ENCODE data around the gene POLR1C.
"Not testable (repeated sequence)": the region's sequence is repeated elsewhere in the genome, so short reads cannot be mapped to it uniquely, and the experiment has no call there.

Gene POLR1C, protein sequence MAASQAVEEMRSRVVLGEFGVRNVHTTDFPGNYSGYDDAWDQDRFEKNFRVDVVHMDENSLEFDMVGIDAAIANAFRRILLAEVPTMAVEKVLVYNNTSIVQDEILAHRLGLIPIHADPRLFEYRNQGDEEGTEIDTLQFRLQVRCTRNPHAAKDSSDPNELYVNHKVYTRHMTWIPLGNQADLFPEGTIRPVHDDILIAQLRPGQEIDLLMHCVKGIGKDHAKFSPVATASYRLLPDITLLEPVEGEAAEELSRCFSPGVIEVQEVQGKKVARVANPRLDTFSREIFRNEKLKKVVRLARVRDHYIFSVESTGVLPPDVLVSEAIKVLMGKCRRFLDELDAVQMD

DNA sequence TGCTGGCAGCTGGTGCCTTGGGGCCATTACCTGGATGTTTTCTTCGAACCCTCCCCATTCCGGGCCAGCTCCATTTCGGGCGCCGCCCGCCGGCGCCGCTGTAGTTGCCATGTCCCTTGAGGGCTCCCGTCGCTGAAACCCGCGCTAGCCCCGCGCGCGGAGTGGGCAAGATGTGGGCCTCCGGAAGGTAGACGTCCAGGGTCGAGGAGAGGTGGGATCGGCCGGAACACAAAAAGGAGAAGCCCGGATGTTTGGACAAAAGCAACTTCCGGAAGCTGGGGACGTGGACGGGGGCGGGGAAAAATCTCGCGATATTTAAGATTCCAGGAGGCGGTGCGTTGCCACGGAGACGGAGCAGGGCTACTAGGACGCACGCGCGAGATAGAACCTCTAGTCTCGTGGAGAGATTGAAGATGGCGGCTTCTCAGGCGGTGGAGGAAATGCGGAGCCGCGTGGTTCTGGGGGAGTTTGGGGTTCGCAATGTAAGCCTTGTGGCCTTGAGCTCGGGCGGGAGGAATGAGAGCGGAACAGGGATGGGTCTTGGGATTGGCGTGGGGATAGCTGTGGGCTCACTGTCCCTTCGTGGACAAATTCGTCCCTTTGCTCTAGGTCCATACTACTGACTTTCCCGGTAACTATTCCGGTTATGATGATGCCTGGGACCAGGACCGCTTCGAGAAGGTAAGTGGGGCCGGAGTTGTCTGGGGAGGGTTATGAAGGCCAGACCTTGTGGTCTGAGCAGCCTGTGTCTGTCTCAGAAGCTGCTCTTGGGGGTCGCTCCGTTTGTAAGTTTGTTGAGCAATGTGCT, at the start of gene POLR1C, which contains the start of gene YIPF3:
Gene POLR1C, plus strand, starts transcription at position 393 of the 808 bp plus-strand sequence. Its CDS starts 21 bp downstream, at position 414.
Gene YIPF3, minus strand, starts transcription at position 230 of the 808 bp plus-strand sequence. Its CDS starts 119 bp downstream, at position 111.
- TF ChIP-seq ZFX (IDR thresholded peaks at IDR 0.05; ENCODE audit: borderline replicate concordance) = no peak
- TF ChIP-seq, protein P1, sequence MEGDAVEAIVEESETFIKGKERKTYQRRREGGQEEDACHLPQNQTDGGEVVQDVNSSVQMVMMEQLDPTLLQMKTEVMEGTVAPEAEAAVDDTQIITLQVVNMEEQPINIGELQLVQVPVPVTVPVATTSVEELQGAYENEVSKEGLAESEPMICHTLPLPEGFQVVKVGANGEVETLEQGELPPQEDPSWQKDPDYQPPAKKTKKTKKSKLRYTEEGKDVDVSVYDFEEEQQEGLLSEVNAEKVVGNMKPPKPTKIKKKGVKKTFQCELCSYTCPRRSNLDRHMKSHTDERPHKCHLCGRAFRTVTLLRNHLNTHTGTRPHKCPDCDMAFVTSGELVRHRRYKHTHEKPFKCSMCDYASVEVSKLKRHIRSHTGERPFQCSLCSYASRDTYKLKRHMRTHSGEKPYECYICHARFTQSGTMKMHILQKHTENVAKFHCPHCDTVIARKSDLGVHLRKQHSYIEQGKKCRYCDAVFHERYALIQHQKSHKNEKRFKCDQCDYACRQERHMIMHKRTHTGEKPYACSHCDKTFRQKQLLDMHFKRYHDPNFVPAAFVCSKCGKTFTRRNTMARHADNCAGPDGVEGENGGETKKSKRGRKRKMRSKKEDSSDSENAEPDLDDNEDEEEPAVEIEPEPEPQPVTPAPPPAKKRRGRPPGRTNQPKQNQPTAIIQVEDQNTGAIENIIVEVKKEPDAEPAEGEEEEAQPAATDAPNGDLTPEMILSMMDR (IDR thresholded peaks at IDR 0.05) = no peak
- H3K27ac ChIP-seq = peak within 1 kb of the TSS; percentile 68

DNA sequence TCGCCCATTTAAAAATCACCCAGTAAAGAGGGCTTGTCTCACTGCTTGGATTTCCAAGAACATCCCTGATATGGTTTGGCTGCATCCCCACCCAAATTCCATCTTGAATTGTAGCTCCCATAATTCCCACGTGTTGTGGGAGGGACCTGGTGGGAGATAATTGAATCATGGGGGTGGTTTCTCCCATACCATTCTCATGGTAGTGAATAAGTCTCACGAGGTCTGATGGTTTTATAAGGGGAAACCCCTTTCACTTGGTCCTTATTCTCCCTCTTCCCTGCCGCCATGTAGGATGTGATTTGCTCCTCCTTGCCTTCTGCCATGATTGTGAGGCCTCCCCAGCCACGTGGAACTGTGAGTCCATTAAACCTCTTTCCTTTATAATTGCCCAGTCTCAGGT, 49.6 kb upstream of the POLR1C start:
- H3K27ac ChIP-seq = not testable (repeated sequence)

GRCh38 chr6:43467752-43468151, 49.1 kb upstream of the POLR1C start:
- no peak for TF ChIP-seq ZFX (IDR thresholded peaks at IDR 0.05; ENCODE audit: borderline replicate concordance)
- TF ChIP-seq, protein P1 (IDR thresholded peaks at IDR 0.05) = no peak
- H3K27ac ChIP-seq = no peak overlapping the region

GRCh38 chr6:43468240-43468639, 48.6 kb upstream of the POLR1C start:
- H3K27ac ChIP-seq = no peak overlapping the region
- TF ChIP-seq ZFX (IDR thresholded peaks at IDR 0.05; ENCODE audit: borderline replicate concordance) = no peak
- TF ChIP-seq, protein P1 (IDR thresholded peaks at IDR 0.05) = no peak

DNA sequence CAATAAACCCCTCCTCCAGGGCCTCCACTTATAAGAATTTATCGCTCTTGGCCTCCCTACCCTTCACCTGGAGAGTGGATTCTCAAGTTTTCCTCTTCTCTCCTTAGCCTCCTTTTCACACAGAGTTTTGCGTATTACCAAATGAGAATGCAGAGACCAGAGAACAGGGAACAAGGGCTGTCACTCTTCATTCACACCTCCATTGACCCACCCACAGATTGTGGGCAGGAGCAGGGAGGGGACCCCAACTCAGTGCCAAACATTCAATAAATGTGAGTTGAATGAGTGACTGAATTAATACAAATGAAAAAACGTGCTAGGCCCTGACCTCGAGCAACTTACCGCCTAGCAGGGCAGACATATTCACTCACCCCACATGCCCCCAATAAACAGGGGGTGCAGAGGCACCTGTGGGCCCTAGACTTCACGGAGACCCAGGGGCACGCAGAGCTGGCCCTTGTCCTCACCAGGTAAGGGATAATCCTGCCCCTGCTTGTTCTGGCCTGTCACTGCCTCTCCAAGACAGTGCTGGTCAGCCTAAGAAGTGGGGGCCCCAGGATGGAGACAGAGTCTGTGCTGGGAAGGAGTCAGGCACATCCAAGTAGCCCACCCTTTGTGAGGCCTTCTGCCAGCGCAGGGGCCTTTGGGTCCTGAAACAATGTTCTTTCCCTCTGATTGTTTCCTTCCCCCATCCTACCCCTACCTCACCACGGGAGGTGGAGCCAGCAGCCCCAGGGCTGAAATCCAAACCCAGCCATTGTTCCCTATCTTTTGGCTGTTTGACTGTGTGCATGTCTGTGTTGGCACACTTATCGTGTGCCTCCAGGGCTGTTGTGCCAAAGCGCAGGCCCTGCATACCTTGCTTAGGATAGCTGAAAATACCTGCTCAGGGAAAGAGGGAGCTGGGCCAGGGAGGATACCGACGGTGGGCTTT, 47.9 kb upstream of the POLR1C start:
- TF ChIP-seq ZFX (IDR thresholded peaks at IDR 0.05; ENCODE audit: borderline replicate concordance) = no peak
- TF ChIP-seq, protein P1 (IDR thresholded peaks at IDR 0.05) = no peak
- no peak overlapping the region for H3K27ac ChIP-seq

GRCh38 chr6:43469947-43470346, 46.9 kb upstream of the POLR1C start:
- TF ChIP-seq, protein P1 (IDR thresholded peaks at IDR 0.05) = no peak
- no peak for TF ChIP-seq ZFX (IDR thresholded peaks at IDR 0.05; ENCODE audit: borderline replicate concordance)
- H3K27ac ChIP-seq = no peak overlapping the region

GRCh38 chr6:43471399-43471798, 45.5 kb upstream of the POLR1C start:
- no peak overlapping the region for H3K27ac ChIP-seq

More at GRCh38 chr6:43471399-43471798, 45.5 kb upstream of the POLR1C start:
- TF ChIP-seq ZFX (IDR thresholded peaks at IDR 0.05; ENCODE audit: borderline replicate concordance) = no peak
- TF ChIP-seq, protein P1 (IDR thresholded peaks at IDR 0.05) = no peak

All from 22Rv1 (cell line).